HCT116 (cell line): ENCODE data around the gene APOBEC3G. TPM values are rescaled to one million over a fixed set of nuclear protein-coding genes. Genes with fewer than 3 reads are reported as not detected.

Experiments
- ATAC-seq: fragments of 200-7000 bp; cut with Tn5 transposase; 2 replicates; pipeline ENCODE4 v1.9.1; 2020; ENCODE audit warnings: mild to moderate bottlenecking, moderate library complexity
- BruUV-seq: library from RNA; stranded (reverse); fragments of 400-500 nt; replicated peaks from 2 replicates; lab custom pipeline; 2021; lab: Mats Ljungman, UMichigan
- CTCF ChIA-PET: fragments of 300-600 bp; sonication (Branson Sonifier 250); formaldehyde crosslinking; loops from one replicate; lab custom pipeline; 2021; ENCODE audit warnings: antibody characterized with exemption; lab: Charles Lee
- POLR2A ChIA-PET: fragments of 300-600, 350-600 bp; sonication (Branson Sonifier 250); formaldehyde crosslinking; loops from one replicate; lab custom pipeline; 2021; ENCODE audit warnings: antibody characterized with exemption; lab: Charles Lee
- RAD21 ChIA-PET, 2 experiments: fragments of 300-600 bp; sonication (Branson Sonifier 250); formaldehyde crosslinking; loops; one replicate each; lab custom pipeline; 2023; ENCODE audit warnings: low total read pairs in 2 of 2; ENCODE audit not compliant: uncharacterized antibody in 2 of 2, unreplicated experiment in 2 of 2, low non-redundant PET in 1 of 2; lab: Charles Lee
- DNase-seq: peaks from one replicate; pipeline ENCODE4 v3.0.0-alpha.2; 2010; ENCODE audit warnings: low read depth, low spot score
- H2AFZ ChIP-seq: fragments of 200-600 bp; shearing (Covaris generic), sonication (generic); 2 replicates; pipeline ENCODE4 v1.6.1; 2017; ENCODE audit warnings: low read depth, mixed run types, mixed read lengths, antibody characterized with exemption, low read length; ENCODE audit not compliant: poor library complexity, severe bottlenecking
- H3K27ac ChIP-seq: 2 replicates; pipeline ENCODE4 v1.5.1; 2012; ENCODE audit warnings: low read depth, low read length
- H3K27me3 ChIP-seq: fragments of 200-600 bp; sonication (generic); 2 replicates; pipeline ENCODE4 v1.6.1; 2016; ENCODE audit warnings: mixed run types, low read length, mixed read lengths; ENCODE audit not compliant: insufficient read depth
- H3K36me3 ChIP-seq, 2 experiments: fragments of 200-500 bp in 1 of 2; fragments of 200-600 bp in 1 of 2; sonication (Bioruptor generic) in 1 of 2; sonication (generic) in 1 of 2; 2 replicates each; pipeline versions ENCODE4 v1.5.1 to v1.6.1; 2014 to 2016; ENCODE audit warnings: low read length in 2 of 2, inconsistent platforms in 1 of 2, mixed read lengths in 1 of 2, mixed run types in 1 of 2; ENCODE audit not compliant: insufficient read depth in 2 of 2, control insufficient read depth in 1 of 2
- H3K4me1 ChIP-seq, 2 experiments: fragments of 200-600 bp in 1 of 2; sonication (generic) in 1 of 2; 2 replicates each; pipeline versions ENCODE4 v1.5.1 to v1.6.1; 2012 to 2017; ENCODE audit warnings: low read length in 2 of 2, inconsistent platforms in 1 of 2, mild to moderate bottlenecking in 1 of 2, mixed read lengths in 1 of 2, mixed run types in 1 of 2, moderate library complexity in 1 of 2; ENCODE audit not compliant: insufficient read depth in 2 of 2, control insufficient read depth in 1 of 2
- H3K4me2 ChIP-seq: fragments of 200-600 bp; sonication (generic); 2 replicates; pipeline ENCODE4 v1.6.1; 2017; ENCODE audit warnings: mixed run types, low read length, mixed read lengths
- H3K4me3 ChIP-seq, 2 experiments: fragments of 200-600 bp in 1 of 2; sonication (generic) in 1 of 2; replicated peaks in 1 of 2; 2 replicates each; pipeline ENCODE4 v1.5.1; 2011 to 2016; ENCODE audit warnings: low read length in 2 of 2, control low read depth in 1 of 2, low read depth in 1 of 2, mild to moderate bottlenecking in 1 of 2, mixed read lengths in 1 of 2, mixed run types in 1 of 2
- H3K79me2 ChIP-seq: fragments of 200-600 bp; sonication (generic); 2 replicates; pipeline ENCODE4 v1.6.1; 2017; ENCODE audit warnings: mild to moderate bottlenecking, mixed run types, low read length, moderate library complexity, mixed read lengths; ENCODE audit not compliant: insufficient read depth
- H3K9ac ChIP-seq: fragments of 200-600 bp; sonication (generic); 2 replicates; pipeline ENCODE4 v1.6.1; 2016; ENCODE audit warnings: low read length, mixed read lengths
- H3K9me2 ChIP-seq: fragments of 200-600 bp; sonication (generic), shearing (Covaris generic); 2 replicates; pipeline ENCODE4 v1.6.1; 2017; ENCODE audit warnings: mixed run types, mild to moderate bottlenecking, moderate library complexity; ENCODE audit not compliant: insufficient read depth
- H3K9me3 ChIP-seq, 2 experiments: fragments of 200-500 bp in 1 of 2; fragments of 200-600 bp in 1 of 2; sonication (Bioruptor generic) in 1 of 2; sonication (generic) in 1 of 2; 2 replicates each; pipeline ENCODE4 v1.6.1; 2014 to 2017; ENCODE audit warnings: low read length in 2 of 2, mixed read lengths in 2 of 2, inconsistent platforms in 1 of 2, low read depth in 1 of 2, mild to moderate bottlenecking in 1 of 2, mixed run types in 1 of 2, moderate library complexity in 1 of 2; ENCODE audit not compliant: control insufficient read depth in 1 of 2, insufficient read depth in 1 of 2
- H4K20me1 ChIP-seq: fragments of 200-600 bp; sonication (generic), shearing (Covaris generic); 2 replicates; pipeline ENCODE4 v1.6.1; 2017; ENCODE audit warnings: mixed run types, mild to moderate bottlenecking, moderate library complexity; ENCODE audit not compliant: insufficient read depth
- CEBPB ChIP-seq: IDR thresholded peaks from 2 replicates; pipeline ENCODE4 v1.6.1; 2012; ENCODE audit warnings: low read depth
- CTCF ChIP-seq, 3 experiments: fragments of 200-600 bp in 1 of 3; sonication (generic) in 1 of 3; IDR thresholded peaks in 2 of 3; conservative IDR thresholded peaks in 1 of 3; 2 replicates each; pipeline ENCODE4 v1.5.1; 2012 to 2017; ENCODE audit warnings: low read depth in 2 of 3, low read length in 2 of 3, antibody characterized with exemption in 1 of 3, borderline replicate concordance in 1 of 3, control low read depth in 1 of 3, mild to moderate bottlenecking in 1 of 3, mixed read lengths in 1 of 3, mixed run types in 1 of 3, moderate library complexity in 1 of 3; ENCODE audit not compliant: insufficient read depth in 1 of 3
- EGR1 ChIP-seq: IDR thresholded peaks from 2 replicates; pipeline ENCODE4 v1.6.1; 2012; ENCODE audit warnings: low read depth
- EZH2 ChIP-seq: fragments of 200-600 bp; sonication (generic); IDR thresholded peaks from 2 replicates; pipeline ENCODE4 v1.6.1; 2017; ENCODE audit warnings: antibody characterized with exemption, mixed run types
- FOSL1 ChIP-seq: IDR thresholded peaks from 2 replicates; pipeline ENCODE4 v1.6.1; 2012; ENCODE audit warnings: low read depth
- JUND ChIP-seq: IDR thresholded peaks from 2 replicates; pipeline ENCODE4 v1.6.1; 2012
- POLR2AphosphoS5 ChIP-seq: IDR thresholded peaks from 2 replicates; pipeline ENCODE4 v1.6.1; 2011; ENCODE audit warnings: mild to moderate bottlenecking, low read depth, low read length, moderate library complexity
- RAD21 ChIP-seq: IDR thresholded peaks from 2 replicates; pipeline ENCODE4 v1.6.1; 2012; ENCODE audit warnings: low read depth, mild to moderate bottlenecking
- SIN3A ChIP-seq: IDR thresholded peaks from 2 replicates; pipeline ENCODE4 v1.6.1; 2012; ENCODE audit warnings: low read depth
- SP1 ChIP-seq: IDR thresholded peaks from 2 replicates; pipeline ENCODE4 v1.6.1; 2012; ENCODE audit warnings: low read depth
- SRF ChIP-seq: IDR thresholded peaks from 2 replicates; pipeline ENCODE4 v1.6.1; 2012; ENCODE audit warnings: low read depth
- TCF7L2 ChIP-seq: IDR thresholded peaks from 2 replicates; pipeline ENCODE4 v1.7.0; 2011; ENCODE audit warnings: borderline replicate concordance, inconsistent platforms; ENCODE audit not compliant: insufficient read depth, insufficient read length; ENCODE audit errors: extremely low read depth
- ZFX ChIP-seq: fragments of 450-650 bp; IDR thresholded peaks from 2 replicates; pipeline ENCODE4 v1.6.1; 2017
- ZNF274 ChIP-seq: fragments of 200-500 bp; sonication (Bioruptor generic); IDR thresholded peaks from 2 replicates; pipeline ENCODE4 v1.6.1; 2014; ENCODE audit warnings: mild to moderate bottlenecking, low read depth, low read length, inconsistent platforms
- intact Hi-C: fragments of 100-400 bp; cut with micrococcal nuclease; formaldehyde crosslinking; loops from 2 replicates; pipeline ENCODE4 v1.10.0; 2022
- total RNA-seq: library from RNA; stranded (reverse); gene quantifications from one replicate; pipeline ENCODE4 v1.2.1, GENCODE V29; 2021; ENCODE audit not compliant: unreplicated experiment
- TF ChIP-seq, protein P1 (sequence below): IDR thresholded peaks from 2 replicates; pipeline ENCODE4 v1.6.1; 2012

APOBEC3G gene
- total RNA-seq, 1 experiment from 2014 or later, result 0.71 TPM

- Histone ChIP-seq H3K9me3 (no peaks in the 10 kb centered on the region), H3K27ac (no peak overlapping the region), H2AFZ (no peak overlapping the region), H3K9ac (no peak overlapping the region), H4K20me1 (no peaks in the 10 kb centered on the region), H3K36me3 (no peaks in the 10 kb centered on the region), H3K27me3 (no peaks in the 10 kb centered on the region), H3K4me2 (no peak overlapping the region), H3K4me1 (no peaks in the 10 kb centered on the region), H3K4me3 (no peak overlapping the region), H3K9me2 (no peaks in the 10 kb centered on the region), H3K79me2 (no peaks in the 10 kb centered on the region)
- TF ChIP-seq CTCF (IDR thresholded peaks at IDR 0.05 in 2 of 3, conservative IDR thresholded peaks at IDR 0.05 in 1 of 3; ENCODE audit: borderline replicate concordance in 1 of 3, insufficient read depth in 1 of 3, low read depth in 2 of 3, low read length in 2 of 3) (no peak), EGR1 (no peak), CEBPB (no peak), TCF7L2 (no peak), POLR2AphosphoS5 (no peak), JUND (no peak), ZNF274 (no peak), ZFX (no peak), SP1 (no peak), EZH2 (no peak), SIN3A (no peak), SRF (no peak), RAD21 (no peak), FOSL1 (no peak)
- TF ChIP-seq, protein P1, sequence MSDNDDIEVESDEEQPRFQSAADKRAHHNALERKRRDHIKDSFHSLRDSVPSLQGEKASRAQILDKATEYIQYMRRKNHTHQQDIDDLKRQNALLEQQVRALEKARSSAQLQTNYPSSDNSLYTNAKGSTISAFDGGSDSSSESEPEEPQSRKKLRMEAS, result no peak
- ChIA-PET POLR2A (no interaction called here), RAD21 (no interaction called here), CTCF (interaction anchor here (1.0 to 1.5 kb wide), 3 partner anchors 118 to 414 kb away, joined by 3 to 14 read pairs (median 7); no protein-coding TSS in a partner anchor)
- ATAC-seq (no peak), DNase-seq (no peak)
- no TSS peak for BruUV-seq
- intact Hi-C loops, result no loop called here
These were observed 43.9 kb downstream of the APOBEC3G start for GRCh38 chr22:39120983-39121382.
